ENCODE data around the gene SARDH. TPM values are rescaled to one million over a fixed set of nuclear protein-coding genes. Genes with fewer than 3 reads are reported as not detected.

The SARDH gene
- total RNA-seq, 1 donor from 2014 or later, result 5.0 TPM

DNA sequence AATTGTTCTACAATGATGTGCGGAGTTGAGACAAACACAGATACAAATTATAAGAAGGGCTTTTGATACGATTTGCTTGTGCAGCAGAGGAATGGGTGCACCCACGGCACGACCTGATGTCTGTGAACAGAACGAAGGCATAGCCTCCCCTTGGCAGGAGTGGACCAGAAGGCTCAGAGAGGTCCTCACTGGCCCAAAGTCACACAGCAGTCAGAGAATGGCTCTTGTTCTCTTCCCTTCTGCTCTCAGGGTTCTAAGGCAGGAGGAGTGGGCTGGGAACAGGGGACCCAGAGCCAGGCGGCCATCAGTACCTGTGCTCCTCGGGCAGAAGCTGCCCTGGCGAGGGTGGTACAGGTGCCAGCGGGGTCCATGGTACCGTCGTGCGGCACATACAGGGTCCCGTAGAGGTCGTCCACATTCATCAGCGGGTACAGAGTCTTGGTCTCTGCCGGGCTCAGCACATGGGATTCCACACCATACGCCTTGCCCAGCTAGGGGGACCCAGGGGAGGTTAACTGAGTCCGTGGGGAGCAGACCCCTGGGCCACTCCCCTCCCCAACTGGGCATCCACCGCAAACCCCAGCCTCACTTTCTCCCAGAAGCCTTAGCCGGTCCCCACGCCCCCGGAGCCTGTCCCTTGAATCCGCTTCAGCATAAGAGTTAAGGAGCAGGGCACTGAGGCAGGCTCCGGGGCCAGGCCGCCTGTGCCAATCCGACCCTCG is 7.0 kb downstream of the SARDH start:
- peaks cover 6% of the 10 kb centered on the region for H3K27me3 Mint-ChIP-seq (ENCODE audit: unreplicated experiment)
- no peaks in the 10 kb centered on the region for H3K9me3 Mint-ChIP-seq (ENCODE audit: unreplicated experiment)
- TF ChIP-seq CTCF (IDR thresholded peaks at IDR 0.05; ENCODE audit: unreplicated experiment), result no peak
- no peak overlapping the region for H3K27ac Mint-ChIP-seq (ENCODE audit: unreplicated experiment)
- no peak overlapping the region for H3K4me3 Mint-ChIP-seq (ENCODE audit: unreplicated experiment)
- no peak for DNase-seq (ENCODE audit: low spot score)
- peaks cover 4% of the 10 kb centered on the region for H3K36me3 Mint-ChIP-seq (ENCODE audit: low read depth, unreplicated experiment)
- H3K4me1 Mint-ChIP-seq (ENCODE audit: unreplicated experiment), result peaks cover 3% of the 10 kb centered on the region

- H3K27ac Mint-ChIP-seq (ENCODE audit: unreplicated experiment), result no peak overlapping the region
- no peak for TF ChIP-seq CTCF (IDR thresholded peaks at IDR 0.05; ENCODE audit: unreplicated experiment)
- no peak overlapping the region for H3K4me3 Mint-ChIP-seq (ENCODE audit: unreplicated experiment)
- H3K9me3 Mint-ChIP-seq (ENCODE audit: unreplicated experiment), result no peaks in the 10 kb centered on the region
- peaks cover 6% of the 10 kb centered on the region for H3K27me3 Mint-ChIP-seq (ENCODE audit: unreplicated experiment)
- DNase-seq (ENCODE audit: low spot score), result no peak
- H3K4me1 Mint-ChIP-seq (ENCODE audit: unreplicated experiment), result no peaks in the 10 kb centered on the region
- peaks cover 4% of the 10 kb centered on the region for H3K36me3 Mint-ChIP-seq (ENCODE audit: low read depth, unreplicated experiment)
Measured at GRCh38 chr9:133729617-133730281, 8.4 kb downstream of the SARDH start.

- Mint-ChIP-seq H3K9me3 (ENCODE audit: unreplicated experiment) (no peaks in the 10 kb centered on the region), H3K4me1 (ENCODE audit: unreplicated experiment) (no peaks in the 10 kb centered on the region), H3K36me3 (ENCODE audit: low read depth, unreplicated experiment) (peaks cover under 1% of the 10 kb centered on the region), H3K27me3 (ENCODE audit: unreplicated experiment) (peaks cover 2% of the 10 kb centered on the region), H3K27ac (ENCODE audit: unreplicated experiment) (no peak overlapping the region), H3K4me3 (ENCODE audit: unreplicated experiment) (no peak overlapping the region)
- DNase-seq (ENCODE audit: low spot score), result no peak
- no peak for TF ChIP-seq CTCF (IDR thresholded peaks at IDR 0.05; ENCODE audit: unreplicated experiment)
Measured at GRCh38 chr9:133728856-133729616, 9.1 kb downstream of the SARDH start.

DNA sequence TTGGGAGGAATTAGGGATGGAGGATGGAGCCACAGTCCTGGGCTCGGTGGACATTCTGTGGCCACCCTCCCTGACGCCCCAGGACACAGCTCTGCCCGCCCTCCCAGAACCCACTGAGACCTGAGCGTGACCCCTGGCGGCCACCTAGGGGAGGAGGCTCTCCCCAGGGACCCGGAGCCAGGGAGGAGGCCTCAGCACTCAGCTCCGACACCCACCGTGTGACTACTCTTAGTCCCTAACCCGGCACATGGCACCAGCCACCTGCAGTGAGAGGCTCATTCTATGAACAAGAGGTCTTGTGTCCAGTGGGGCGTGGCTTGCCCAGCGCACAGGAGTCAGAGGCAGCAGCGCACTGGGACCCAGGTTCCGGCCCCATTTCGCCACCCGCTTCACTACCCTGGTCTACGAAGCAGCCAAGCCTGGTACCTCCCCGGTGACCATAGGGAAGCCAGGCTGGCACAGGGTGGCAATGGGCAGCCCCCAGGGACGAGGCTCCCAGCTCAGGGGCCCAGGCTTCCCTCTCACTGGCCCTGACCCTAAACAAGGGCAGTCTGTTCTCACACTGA is 10.2 kb downstream of the SARDH start:
- Mint-ChIP-seq H3K27ac (ENCODE audit: unreplicated experiment) (no peak overlapping the region), H3K9me3 (ENCODE audit: unreplicated experiment) (no peaks in the 10 kb centered on the region), H3K36me3 (ENCODE audit: low read depth, unreplicated experiment) (no peaks in the 10 kb centered on the region), H3K4me3 (ENCODE audit: unreplicated experiment) (no peak overlapping the region), H3K4me1 (ENCODE audit: unreplicated experiment) (no peaks in the 10 kb centered on the region), H3K27me3 (ENCODE audit: unreplicated experiment) (peaks cover 2% of the 10 kb centered on the region)
- TF ChIP-seq CTCF (IDR thresholded peaks at IDR 0.05; ENCODE audit: unreplicated experiment), result no peak
- DNase-seq (ENCODE audit: low spot score), result no peak
